Nephron progenitor cell (in vitro differentiated cells): ENCODE results near the gene EGFR.
"Not testable (repeated sequence)": the region's sequence is repeated elsewhere in the genome, so short reads cannot be mapped to it uniquely, and the experiment has no call there.

ENCODE experiments used
- DNase-seq: peaks from one replicate; pipeline ENCODE4 v3.0.0; 2021
- H3K27ac Mint-ChIP-seq: 2 replicates; pipeline ENCODE4 v1.8.0; 2021; ENCODE audit warnings: mild to moderate bottlenecking, moderate library complexity, mixed read lengths
- H3K27me3 Mint-ChIP-seq: 2 replicates; pipeline ENCODE4 v1.8.0; 2021; ENCODE audit warnings: mild to moderate bottlenecking, low read depth, mixed read lengths; ENCODE audit not compliant: poor library complexity
- H3K36me3 Mint-ChIP-seq: 2 replicates; pipeline ENCODE4 v1.8.0; 2021; ENCODE audit warnings: low read depth, mixed read lengths
- H3K4me1 Mint-ChIP-seq: 2 replicates; pipeline ENCODE4 v1.8.0; 2021; ENCODE audit warnings: mixed read lengths
- H3K4me3 Mint-ChIP-seq: 2 replicates; pipeline ENCODE4 v1.8.0; 2021; ENCODE audit warnings: mild to moderate bottlenecking, moderate library complexity, mixed read lengths
- H3K9me3 Mint-ChIP-seq: 2 replicates; pipeline ENCODE4 v1.8.0; 2021; ENCODE audit warnings: mild to moderate bottlenecking, moderate library complexity, mixed read lengths
- TF ChIP-seq, protein P1 (sequence below): fragments of 200-600 bp; sonication (generic); IDR thresholded peaks from 2 replicates; pipeline ENCODE4 v1.5.0; 2021; ENCODE audit warnings: antibody characterized with exemption

Gene EGFR

DNA sequence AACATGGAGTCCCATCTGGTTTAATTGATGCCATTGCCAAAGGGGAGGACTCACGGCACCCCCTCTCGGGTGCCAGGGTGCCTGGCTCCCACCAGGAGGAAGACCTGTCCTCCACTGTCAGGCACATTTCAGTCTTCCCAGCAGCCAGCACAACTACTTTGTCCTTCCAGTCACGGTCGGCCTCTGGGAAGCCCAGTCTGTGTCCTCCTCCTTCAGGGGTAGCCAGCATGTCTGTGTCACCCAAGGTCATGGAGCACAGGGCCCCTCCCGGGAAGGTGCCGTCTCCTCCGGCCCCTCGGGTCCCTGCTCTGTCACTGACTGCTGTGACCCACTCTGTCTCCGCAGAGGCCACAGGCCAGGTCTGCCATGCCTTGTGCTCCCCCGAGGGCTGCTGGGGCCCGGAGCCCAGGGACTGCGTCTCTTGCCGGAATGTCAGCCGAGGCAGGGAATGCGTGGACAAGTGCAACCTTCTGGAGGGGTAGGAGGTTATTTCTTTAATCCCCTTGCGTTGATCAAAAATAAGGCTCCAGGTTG is 142.4 kb downstream of the EGFR start:
- H3K27ac Mint-ChIP-seq: no peak overlapping the region
- TF ChIP-seq, protein P1, sequence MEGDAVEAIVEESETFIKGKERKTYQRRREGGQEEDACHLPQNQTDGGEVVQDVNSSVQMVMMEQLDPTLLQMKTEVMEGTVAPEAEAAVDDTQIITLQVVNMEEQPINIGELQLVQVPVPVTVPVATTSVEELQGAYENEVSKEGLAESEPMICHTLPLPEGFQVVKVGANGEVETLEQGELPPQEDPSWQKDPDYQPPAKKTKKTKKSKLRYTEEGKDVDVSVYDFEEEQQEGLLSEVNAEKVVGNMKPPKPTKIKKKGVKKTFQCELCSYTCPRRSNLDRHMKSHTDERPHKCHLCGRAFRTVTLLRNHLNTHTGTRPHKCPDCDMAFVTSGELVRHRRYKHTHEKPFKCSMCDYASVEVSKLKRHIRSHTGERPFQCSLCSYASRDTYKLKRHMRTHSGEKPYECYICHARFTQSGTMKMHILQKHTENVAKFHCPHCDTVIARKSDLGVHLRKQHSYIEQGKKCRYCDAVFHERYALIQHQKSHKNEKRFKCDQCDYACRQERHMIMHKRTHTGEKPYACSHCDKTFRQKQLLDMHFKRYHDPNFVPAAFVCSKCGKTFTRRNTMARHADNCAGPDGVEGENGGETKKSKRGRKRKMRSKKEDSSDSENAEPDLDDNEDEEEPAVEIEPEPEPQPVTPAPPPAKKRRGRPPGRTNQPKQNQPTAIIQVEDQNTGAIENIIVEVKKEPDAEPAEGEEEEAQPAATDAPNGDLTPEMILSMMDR: no peak
- no peaks in the 10 kb centered on the region for H3K9me3 Mint-ChIP-seq
- H3K36me3 Mint-ChIP-seq: no peaks in the 10 kb centered on the region
- no peak for DNase-seq
- H3K4me1 Mint-ChIP-seq: peaks cover 42% of the 10 kb centered on the region
- peaks cover 6% of the 10 kb centered on the region for H3K27me3 Mint-ChIP-seq
- H3K4me3 Mint-ChIP-seq: no peak overlapping the region

DNA sequence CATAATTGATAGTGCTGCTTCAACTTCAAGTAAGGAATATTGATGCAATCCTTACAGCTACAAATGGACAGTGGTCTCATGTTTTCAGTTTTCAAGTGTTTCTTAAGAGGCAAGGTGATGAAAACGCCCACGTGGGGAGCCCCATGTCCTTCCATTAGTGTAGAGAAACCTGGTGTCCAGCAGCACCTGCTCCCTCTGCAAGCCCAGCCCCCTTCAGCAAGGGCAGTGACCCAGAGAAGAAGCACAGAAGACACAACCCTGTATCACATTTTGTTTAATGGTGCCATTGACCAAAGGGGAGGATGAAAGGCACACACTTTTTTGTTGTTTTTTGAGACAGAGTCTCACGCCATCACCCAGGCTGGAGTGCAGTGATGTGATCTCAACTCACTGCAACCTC is 143.7 kb downstream of the EGFR start:
- H3K27ac Mint-ChIP-seq: no peak overlapping the region
- no peaks in the 10 kb centered on the region for H3K36me3 Mint-ChIP-seq
- H3K4me3 Mint-ChIP-seq: no peak overlapping the region
- no peak for DNase-seq
- no peaks in the 10 kb centered on the region for H3K9me3 Mint-ChIP-seq
- peaks cover 10% of the 10 kb centered on the region for H3K27me3 Mint-ChIP-seq
- TF ChIP-seq, protein P1: no peak
- peaks cover 29% of the 10 kb centered on the region for H3K4me1 Mint-ChIP-seq

DNA sequence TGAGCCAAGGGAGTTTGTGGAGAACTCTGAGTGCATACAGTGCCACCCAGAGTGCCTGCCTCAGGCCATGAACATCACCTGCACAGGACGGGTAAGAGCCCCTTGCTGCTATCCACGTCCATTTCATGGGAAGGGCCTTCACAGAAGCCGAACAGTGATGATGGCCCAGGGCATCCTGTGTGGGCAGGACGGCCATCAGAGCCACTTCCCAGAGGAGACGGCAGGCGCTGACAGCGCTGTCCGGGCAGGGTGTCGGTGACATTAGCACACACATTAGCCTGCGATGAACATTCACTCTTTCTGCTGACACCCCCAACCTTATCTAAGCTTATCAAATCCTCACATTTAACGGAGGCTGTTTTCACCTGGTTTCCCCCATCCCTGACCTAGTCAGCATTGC is 144.9 kb downstream of the EGFR start:
- no peak for DNase-seq
- Mint-ChIP-seq H3K36me3 (no peaks in the 10 kb centered on the region), H3K27me3 (peaks cover 12% of the 10 kb centered on the region), H3K27ac (no peak overlapping the region), H3K4me3 (no peak overlapping the region), H3K9me3 (no peaks in the 10 kb centered on the region), H3K4me1 (peaks cover 17% of the 10 kb centered on the region)
- TF ChIP-seq, protein P1: no peak

DNA sequence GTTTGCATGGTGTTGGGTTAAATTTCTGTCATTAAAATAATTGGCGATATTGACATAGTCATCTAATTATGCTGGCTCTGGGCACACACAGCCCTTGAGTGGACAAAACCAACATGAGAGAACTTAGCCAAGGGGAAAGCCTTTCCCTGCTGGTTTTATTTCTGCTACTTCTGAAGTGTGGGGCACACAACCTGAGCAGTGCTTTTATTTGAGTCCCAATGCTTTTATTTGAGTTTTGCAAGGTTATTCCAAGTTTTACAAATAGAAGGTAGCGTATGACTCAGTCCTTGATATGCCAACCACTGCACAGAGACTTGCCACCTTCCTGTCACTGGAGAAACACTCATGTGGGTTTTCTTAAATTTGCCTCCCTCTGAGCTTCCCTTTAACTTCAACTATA is 145.7 kb downstream of the EGFR start:
- TF ChIP-seq, protein P1: no peak

DNA sequence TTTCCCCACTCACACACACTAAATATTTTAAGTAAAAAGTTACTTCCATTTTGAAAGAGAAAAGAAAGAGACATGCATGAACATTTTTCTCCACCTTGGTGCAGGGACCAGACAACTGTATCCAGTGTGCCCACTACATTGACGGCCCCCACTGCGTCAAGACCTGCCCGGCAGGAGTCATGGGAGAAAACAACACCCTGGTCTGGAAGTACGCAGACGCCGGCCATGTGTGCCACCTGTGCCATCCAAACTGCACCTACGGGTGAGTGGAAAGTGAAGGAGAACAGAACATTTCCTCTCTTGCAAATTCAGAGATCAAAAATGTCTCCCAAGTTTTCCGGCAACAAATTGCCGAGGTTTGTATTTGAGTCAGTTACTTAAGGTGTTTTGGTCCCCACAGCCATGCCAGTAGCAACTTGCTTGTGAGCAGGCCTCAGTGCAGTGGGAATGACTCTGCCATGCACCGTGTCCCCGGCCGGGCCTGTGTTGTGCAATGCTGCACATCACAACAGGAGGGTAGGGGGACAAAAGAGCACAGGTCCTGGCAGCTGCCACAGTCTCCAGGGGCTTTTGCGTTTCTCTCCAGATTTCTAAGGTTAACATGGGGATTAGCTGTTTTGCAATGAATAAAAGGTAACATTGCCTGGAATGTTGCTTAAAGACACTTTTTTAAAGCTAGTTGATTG is 146.5 kb downstream of the EGFR start:
- no peak overlapping the region for H3K4me3 Mint-ChIP-seq
- DNase-seq: no peak
- H3K27me3 Mint-ChIP-seq: peaks cover 14% of the 10 kb centered on the region
- no peaks in the 10 kb centered on the region for H3K9me3 Mint-ChIP-seq
- peaks cover 6% of the 10 kb centered on the region for H3K4me1 Mint-ChIP-seq
- TF ChIP-seq, protein P1: no peak
- H3K36me3 Mint-ChIP-seq: no peaks in the 10 kb centered on the region
- no peak overlapping the region for H3K27ac Mint-ChIP-seq

More for the DNA sequence above, 145.7 kb downstream of the EGFR start:
- Mint-ChIP-seq H3K27ac (no peak overlapping the region), H3K27me3 (peaks cover 14% of the 10 kb centered on the region), H3K36me3 (no peaks in the 10 kb centered on the region), H3K4me1 (peaks cover 9% of the 10 kb centered on the region), H3K9me3 (no peaks in the 10 kb centered on the region), H3K4me3 (no peak overlapping the region)
- no peak for DNase-seq

DNA sequence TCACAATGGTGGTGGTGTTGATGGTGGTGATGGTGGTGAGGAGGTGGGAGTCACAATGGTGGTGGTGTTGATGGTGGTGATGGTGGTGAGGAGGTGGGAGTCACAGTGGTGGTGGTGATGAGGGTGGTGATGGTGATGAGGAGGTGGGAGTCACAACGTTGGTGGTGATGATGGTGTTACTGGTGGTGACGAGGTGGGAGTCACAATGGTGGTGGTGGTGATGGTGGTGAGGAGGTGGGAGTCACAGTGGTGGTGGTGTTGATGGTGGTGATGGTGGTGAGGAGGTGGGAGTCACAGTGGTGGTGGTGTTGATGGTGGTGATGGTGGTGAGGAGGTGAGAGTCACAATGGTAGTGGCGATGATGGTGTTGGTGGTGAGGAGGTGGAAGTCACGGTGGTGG is 148.5 kb downstream of the EGFR start:
- Mint-ChIP-seq H3K27me3 (peaks cover 21% of the 10 kb centered on the region), H3K4me1 (peaks cover 11% of the 10 kb centered on the region)
- H3K36me3 Mint-ChIP-seq, H3K27ac Mint-ChIP-seq, H3K4me3 Mint-ChIP-seq, DNase-seq, H3K9me3 Mint-ChIP-seq: not testable (repeated sequence)
